IPS-NIHi7 (cell line): ENCODE measurements around the gene RPS19BP1.
A peak's percentile ranks its signal among the peaks of the same experiment; 100 is the strongest.

Experiments used
- DNase-seq: peaks from one replicate; pipeline ENCODE4 v3.0.0; 2012; ENCODE audit warnings: mixed read lengths; ENCODE audit errors: extremely low spot score

The RPS19BP1 gene

GRCh38 chr22:39559456-39560105 is 27.0 kb upstream of the RPS19BP1 start:
- peak; percentile 88 for DNase-seq

- DNase-seq, result no peak
These were observed 26.4 kb upstream of the RPS19BP1 start for GRCh38 chr22:39558950-39559349.

GRCh38 chr22:39558254-39558727 is 25.7 kb upstream of the RPS19BP1 start:
- DNase-seq, result no peak

GRCh38 chr22:39556970-39557841 is 24.7 kb upstream of the RPS19BP1 start:
- no peak for DNase-seq

GRCh38 chr22:39554151-39554550 is 21.6 kb upstream of the RPS19BP1 start:
- DNase-seq, result no peak

GRCh38 chr22:39553429-39553828 is 20.9 kb upstream of the RPS19BP1 start:
- DNase-seq, result no peak

GRCh38 chr22:39547587-39547947 is 15.0 kb upstream of the RPS19BP1 start:
- no peak for DNase-seq

GRCh38 chr22:39546889-39547586 is 14.5 kb upstream of the RPS19BP1 start:
- no peak for DNase-seq

- peak; percentile 83 for DNase-seq
These were observed 13.1 kb upstream of the RPS19BP1 start for GRCh38 chr22:39545386-39546365.

- peak; percentile 75 for DNase-seq
These were observed 10.5 kb upstream of the RPS19BP1 start for GRCh38 chr22:39543095-39543494.

- no peak for DNase-seq
These were observed 5.4 kb upstream of the RPS19BP1 start for GRCh38 chr22:39537975-39538374.

GRCh38 chr22:39536711-39537110 is 4.2 kb upstream of the RPS19BP1 start:
- no peak for DNase-seq

- no peak for DNase-seq
These were observed 3.4 kb upstream of the RPS19BP1 start for GRCh38 chr22:39535831-39536449.

- no peak for DNase-seq
These were observed 2.8 kb upstream of the RPS19BP1 start for GRCh38 chr22:39535357-39535725.

GRCh38 chr22:39534591-39535356 is 2.2 kb upstream of the RPS19BP1 start:
- peak; percentile 86 for DNase-seq

GRCh38 chr22:39534092-39534506 is 1.6 kb upstream of the RPS19BP1 start:
- no peak for DNase-seq

GRCh38 chr22:39530692-39531331 is 1.7 kb downstream of the RPS19BP1 start:
- DNase-seq, result no peak

- no peak for DNase-seq
These were observed 2.4 kb downstream of the RPS19BP1 start for GRCh38 chr22:39530116-39530515.

- no peak for DNase-seq
These were observed 3.1 kb downstream of the RPS19BP1 start for GRCh38 chr22:39529487-39529851.
